ENCODE results near the gene MRPS26. TPM values are rescaled to one million over a fixed set of nuclear protein-coding genes. Genes with fewer than 3 reads are reported as not detected.

The MRPS26 gene
- polyA plus RNA-seq, 3 donors, result 19.4 to 36.6 (median 29.8) TPM

GRCh38 chr20:3081641-3082040 lies 35.8 kb downstream of the MRPS26 start:
- Mint-ChIP-seq H3K27ac (no peak overlapping the region), H3K9me3 (peaks cover 0 to 24% (median 13%) of the 10 kb centered on the region in 7 donors), H3K4me1 (peaks cover 37% of the 10 kb centered on the region), H3K27me3 (ENCODE audit: low read depth in 3 of 3) (peaks cover 56 to 74% (median 66%) of the 10 kb centered on the region in 3 donors), H3K4me3 (peak overlapping the region in 1 of 2 donors; percentile 72), H3K36me3 (peaks cover 0 to 9% of the 10 kb centered on the region in 2 donors)
- no peaks in the 10 kb centered on the region for H4K20me1 ChIP-seq (ENCODE audit: insufficient read depth, low read length)
- no peak for DNase-seq
- H3K9ac ChIP-seq (ENCODE audit: insufficient read depth, low read length, poor library complexity, severe bottlenecking), result no peak overlapping the region
- peaks cover 26 to 66% of the 10 kb centered on the region in 2 donors for H3K27me3 ChIP-seq (ENCODE audit: control insufficient read depth in 2 of 2, insufficient read depth in 2 of 2, low read length in 2 of 2)
- no peak overlapping the region for H2AFZ ChIP-seq (ENCODE audit: insufficient read depth, low read depth, low read length, poor library complexity, severe bottlenecking)
- 66% methylated on average over 11 of the region's 11 CpGs for WGBS (ENCODE audit: insufficient coverage)
- peaks cover 34 to 39% of the 10 kb centered on the region in 2 donors for H3K4me1 ChIP-seq (ENCODE audit: control insufficient read depth in 1 of 2, insufficient read depth in 2 of 2, low read length in 2 of 2)
- no peaks in the 10 kb centered on the region for H3K79me2 ChIP-seq (ENCODE audit: insufficient read depth, low read length)
- no peak overlapping the region for H3K27ac ChIP-seq (ENCODE audit: low read depth in 1 of 2, low read length in 2 of 2)
- H3K9me3 ChIP-seq (replicated peaks in 1 of 2; ENCODE audit: control insufficient read depth in 1 of 2, insufficient read depth in 1 of 2, low read length in 2 of 2), result peaks cover 7 to 27% of the 10 kb centered on the region in 2 donors
- TF ChIP-seq CTCF (IDR thresholded peaks at IDR 0.05), result no peak
- intact Hi-C loops (cut with micrococcal nuclease), result no loop called here
- no peaks in the 10 kb centered on the region for H3K36me3 ChIP-seq (replicated peaks in 1 of 2; ENCODE audit: control insufficient read depth in 1 of 2, insufficient read depth in 2 of 2, low read length in 2 of 2)
- H3K4me2 ChIP-seq (replicated peaks; ENCODE audit: extremely low read depth, low read length, poor library complexity, severe bottlenecking), result no peak overlapping the region
- H3K4me3 ChIP-seq (replicated peaks in 1 of 3; ENCODE audit: low read depth in 2 of 3, low read length in 3 of 3), result no peak overlapping the region

- peak overlapping the region; percentile 62 for H3K4me2 ChIP-seq (replicated peaks; ENCODE audit: extremely low read depth, low read length, poor library complexity, severe bottlenecking)
- Mint-ChIP-seq H3K27me3 (ENCODE audit: low read depth in 3 of 3) (peaks cover 59 to 71% (median 66%) of the 10 kb centered on the region in 3 donors), H3K36me3 (peaks cover 0 to 9% of the 10 kb centered on the region in 2 donors), H3K4me1 (peaks cover 30% of the 10 kb centered on the region), H3K27ac (no peak overlapping the region), H3K9me3 (peaks cover 0 to 24% (median 13%) of the 10 kb centered on the region in 7 donors), H3K4me3 (peak overlapping the region; percentile 67 to 72)
- H3K27ac ChIP-seq (ENCODE audit: low read depth in 1 of 2, low read length in 2 of 2), result no peak overlapping the region
- no peaks in the 10 kb centered on the region for H3K36me3 ChIP-seq (replicated peaks in 1 of 2; ENCODE audit: control insufficient read depth in 1 of 2, insufficient read depth in 2 of 2, low read length in 2 of 2)
- H3K79me2 ChIP-seq (ENCODE audit: insufficient read depth, low read length), result no peaks in the 10 kb centered on the region
- H3K27me3 ChIP-seq (ENCODE audit: control insufficient read depth in 2 of 2, insufficient read depth in 2 of 2, low read length in 2 of 2), result peaks cover 26 to 66% of the 10 kb centered on the region in 2 donors
- H3K4me1 ChIP-seq (ENCODE audit: control insufficient read depth in 1 of 2, insufficient read depth in 2 of 2, low read length in 2 of 2), result peaks cover 26 to 31% of the 10 kb centered on the region in 2 donors
- TF ChIP-seq CTCF (IDR thresholded peaks at IDR 0.05), result no peak
- H4K20me1 ChIP-seq (ENCODE audit: insufficient read depth, low read length), result no peaks in the 10 kb centered on the region
- H3K4me3 ChIP-seq (replicated peaks in 1 of 3; ENCODE audit: low read depth in 2 of 3, low read length in 3 of 3), result peak overlapping the region in 1 of 3 experiments; percentile 39
- WGBS (ENCODE audit: insufficient coverage), result 1% methylated on average over 59 of the region's 71 CpGs
- H3K9ac ChIP-seq (ENCODE audit: insufficient read depth, low read length, poor library complexity, severe bottlenecking), result no peak overlapping the region
- H3K9me3 ChIP-seq (replicated peaks in 1 of 2; ENCODE audit: control insufficient read depth in 1 of 2, insufficient read depth in 1 of 2, low read length in 2 of 2), result peaks cover 7 to 27% of the 10 kb centered on the region in 2 donors
- H2AFZ ChIP-seq (ENCODE audit: insufficient read depth, low read depth, low read length, poor library complexity, severe bottlenecking), result peak overlapping the region; percentile 46
- DNase-seq, result no peak
- intact Hi-C loops (cut with micrococcal nuclease), result no loop called here
Measured at GRCh38 chr20:3082306-3082951, 36.6 kb downstream of the MRPS26 start.

Data from CD14-positive monocyte (primary cell).